BLaER1 treated with 17β-estradiol and CSF1 and Interleukin-3, amounts not matched to agents 10 nM and 100 nM (cell line): ENCODE results near the gene SNN.

Experiments
- H3K27ac ChIP-seq, 11 experiments: shearing (Covaris generic); formaldehyde crosslinking; 2 replicates each; pipeline ENCODE4 v1.8.1; 2022
- H3K27me3 ChIP-seq, 11 experiments: shearing (Covaris generic); formaldehyde crosslinking; 2 replicates each; pipeline ENCODE4 v1.8.1; 2022
- H3K36me3 ChIP-seq, 11 experiments: shearing (Covaris generic); formaldehyde crosslinking; 2 replicates each; pipeline ENCODE4 v1.8.1; 2022
- H3K4me1 ChIP-seq, 10 experiments: shearing (Covaris generic); formaldehyde crosslinking; 2 replicates each; pipeline ENCODE4 v1.8.1; 2022
- H3K4me2 ChIP-seq, 11 experiments: shearing (Covaris generic); formaldehyde crosslinking; 2 replicates each; pipeline ENCODE4 v1.8.1; 2022
- H3K4me3 ChIP-seq, 10 experiments: shearing (Covaris generic); formaldehyde crosslinking; 2 replicates each; pipeline ENCODE4 v1.8.1; 2022
- H3K9ac ChIP-seq, 11 experiments: shearing (Covaris generic); formaldehyde crosslinking; 2 replicates each; pipeline ENCODE4 v1.8.1; 2022
- H3K9me3 ChIP-seq, 11 experiments: shearing (Covaris generic); formaldehyde crosslinking; replicated peaks in 1 of 11; 2 replicates each; pipeline ENCODE4 v1.8.1; 2022
- H4K20me1 ChIP-seq, 11 experiments: shearing (Covaris generic); formaldehyde crosslinking; 2 replicates each; pipeline ENCODE4 v1.8.1; 2022
- Cebpa-rat ChIP-seq, 11 experiments: shearing (Covaris generic); IDR thresholded peaks; 2 replicates each; pipeline ENCODE4 v1.8.1; 2022

Gene SNN

DNA sequence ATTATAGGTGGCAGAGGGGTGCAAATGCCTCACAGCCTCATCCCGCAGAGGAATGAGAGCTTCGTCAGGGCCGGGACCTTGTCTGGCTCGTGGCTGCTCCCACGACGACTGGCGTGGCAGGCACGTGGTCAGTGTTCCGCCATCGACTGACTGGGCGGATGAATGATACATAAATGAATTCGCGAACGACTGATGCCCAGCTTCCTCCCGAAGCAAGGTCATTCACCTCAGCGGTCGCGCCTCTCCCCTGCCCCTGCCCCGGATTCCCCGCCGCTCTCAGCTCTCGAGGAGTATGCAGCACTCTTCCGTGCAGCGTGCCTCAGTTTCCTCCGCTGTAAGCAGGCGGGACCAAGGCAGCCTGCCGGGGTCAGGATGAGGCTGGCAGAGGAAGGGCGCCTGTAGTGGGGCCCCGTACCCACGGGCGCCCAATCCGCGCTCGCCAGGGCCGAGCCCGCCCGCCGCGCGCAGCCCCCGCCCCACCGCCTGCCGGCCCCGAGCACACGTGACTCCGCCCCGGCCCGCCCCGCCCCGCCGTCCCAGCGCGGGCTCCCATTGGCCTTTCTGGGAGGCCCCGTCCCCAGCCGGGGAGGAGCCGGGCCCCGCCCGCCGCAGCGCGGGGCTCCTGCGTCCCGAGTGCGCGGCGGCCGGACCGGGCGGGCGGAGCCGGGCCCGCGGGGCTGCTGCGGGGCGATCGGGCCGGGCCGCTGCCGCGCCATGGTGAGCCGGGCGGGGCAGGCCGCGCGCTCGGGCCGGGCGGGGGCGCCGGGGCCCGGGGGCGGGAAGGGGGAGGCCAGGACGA is at the start of gene SNN:
SNN (plus strand) TSS at position 632 of the 799 bp plus-strand sequence. CDS start 7,605 bp downstream, outside the sequence.
- Histone ChIP-seq H3K9me3 (no peaks in the 10 kb centered on the region), H3K4me2 (peak within 1 kb of the TSS; percentile 90 to 99 (median 97)), H3K36me3 (no peaks in the 10 kb centered on the region), H3K4me1 (peaks cover 82 to 92% (median 92%) of the 10 kb centered on the region in 10 experiments), H3K4me3 (peak within 1 kb of the TSS; percentile 83 to 94 (median 91)), H3K27me3 (no peaks in the 10 kb centered on the region), H4K20me1 (peaks cover 30 to 44% (median 42%) of the 10 kb centered on the region in 11 experiments), H3K9ac (peak within 1 kb of the TSS; percentile 86 to 94 (median 91)), H3K27ac (peak within 1 kb of the TSS; percentile 65 to 91 (median 85))
- no peak for TF ChIP-seq Cebpa-rat (IDR thresholded peaks at IDR 0.05)

DNA sequence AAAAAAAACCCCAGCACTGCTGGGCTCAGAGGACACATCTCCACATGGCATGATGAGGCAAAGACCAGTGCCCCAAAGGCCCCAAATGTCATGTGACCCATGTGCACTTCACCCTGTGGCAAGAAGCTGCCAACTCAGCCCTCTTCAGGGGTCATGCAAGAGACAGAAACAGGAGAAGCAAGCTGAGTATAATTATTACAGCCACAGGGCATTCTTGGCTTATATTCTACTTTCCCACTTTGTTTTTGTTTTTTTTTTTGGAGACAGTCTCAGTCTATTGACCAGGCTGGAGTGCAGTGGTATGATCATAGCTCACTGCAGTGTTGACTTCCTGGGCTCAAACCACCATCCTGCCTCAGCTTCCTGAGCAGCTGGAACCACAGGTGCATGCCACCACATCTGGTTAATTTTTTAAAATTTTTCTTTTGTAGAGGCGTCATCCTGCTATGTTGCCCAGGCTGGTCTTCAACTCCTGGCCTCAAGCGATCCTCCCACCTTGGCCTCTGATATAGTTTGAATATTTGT is 48.9 kb upstream of the SNN start:
- Histone ChIP-seq H3K27ac (peak overlapping the region; percentile 66 to 93 (median 86); a peak in 21 of 22 replicates), H4K20me1 (no peaks in the 10 kb centered on the region), H3K9me3 (peaks cover 6 to 10% (median 8%) of the 10 kb centered on the region in 11 experiments; a peak in 14 of 22 replicates), H3K4me1 (peaks cover 78 to 98% (median 92%) of the 10 kb centered on the region in 10 experiments), H3K9ac (peak overlapping the region; percentile 37 to 80 (median 70); a peak in 20 of 22 replicates), H3K4me3 (no peak overlapping the region), H3K27me3 (no peaks in the 10 kb centered on the region), H3K4me2 (peak overlapping the region; percentile 73 to 98 (median 96)), H3K36me3 (no peaks in the 10 kb centered on the region)
- peak in 2 of 11 experiments; percentile 26 to 41; a peak in 1 of 22 replicates for TF ChIP-seq Cebpa-rat (IDR thresholded peaks at IDR 0.05)

DNA sequence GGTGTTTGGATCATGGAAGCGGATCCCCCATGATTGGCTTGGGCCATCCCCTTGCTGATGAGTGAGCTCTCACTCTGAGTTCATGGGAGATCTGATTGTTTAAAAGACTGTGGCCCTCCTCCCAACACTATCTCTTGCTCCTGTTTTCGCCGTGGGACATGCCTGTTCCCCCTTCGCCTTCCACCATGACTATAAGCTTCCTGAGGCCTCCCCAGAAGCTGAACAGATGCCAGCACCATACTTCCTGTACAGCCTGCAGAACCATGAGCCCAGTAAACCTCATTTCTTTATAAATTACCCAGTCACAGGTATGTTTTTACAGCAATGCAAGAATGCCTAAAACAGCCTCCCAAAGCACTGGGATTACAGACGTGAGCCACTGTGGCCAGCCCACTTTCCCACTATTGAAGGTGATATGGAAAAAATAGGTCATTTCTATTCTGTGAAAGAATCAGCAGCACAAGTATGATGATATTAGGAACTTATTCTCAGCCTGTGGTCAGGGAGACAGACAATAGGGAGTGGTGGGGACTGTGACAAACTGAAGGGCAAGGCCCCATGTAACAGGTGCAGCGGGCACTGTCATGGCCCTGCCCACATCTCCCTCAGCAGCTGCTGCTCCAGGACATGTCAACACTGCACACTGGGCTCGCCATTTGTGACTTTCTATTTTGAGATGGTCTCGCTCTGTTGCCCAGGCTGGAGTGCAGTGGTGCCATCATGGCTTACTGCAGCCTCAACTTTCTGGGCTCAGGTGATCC is 47.8 kb upstream of the SNN start:
- H3K27me3 ChIP-seq, result no peaks in the 10 kb centered on the region
- no peak for TF ChIP-seq Cebpa-rat (IDR thresholded peaks at IDR 0.05)
- H3K27ac ChIP-seq, result peak overlapping the region; percentile 21 to 93 (median 86); a peak in 19 of 22 replicates
- H4K20me1 ChIP-seq, result no peaks in the 10 kb centered on the region
- no peaks in the 10 kb centered on the region for H3K36me3 ChIP-seq
- peaks cover 78 to 98% (median 93%) of the 10 kb centered on the region in 10 experiments for H3K4me1 ChIP-seq
- H3K4me2 ChIP-seq, result peak overlapping the region; percentile 75 to 99 (median 96)
- peak overlapping the region in 7 of 11 experiments; percentile 71 to 80 (median 76); a peak in 11 of 22 replicates for H3K9ac ChIP-seq
- H3K4me3 ChIP-seq, result 0 out of 20 replicates have a peak overlapping the region, but pooled peaks of 1 of the 10 experiments have one; percentile 2
- peaks cover 6 to 10% (median 8%) of the 10 kb centered on the region in 11 experiments; a peak in 14 of 22 replicates for H3K9me3 ChIP-seq

DNA sequence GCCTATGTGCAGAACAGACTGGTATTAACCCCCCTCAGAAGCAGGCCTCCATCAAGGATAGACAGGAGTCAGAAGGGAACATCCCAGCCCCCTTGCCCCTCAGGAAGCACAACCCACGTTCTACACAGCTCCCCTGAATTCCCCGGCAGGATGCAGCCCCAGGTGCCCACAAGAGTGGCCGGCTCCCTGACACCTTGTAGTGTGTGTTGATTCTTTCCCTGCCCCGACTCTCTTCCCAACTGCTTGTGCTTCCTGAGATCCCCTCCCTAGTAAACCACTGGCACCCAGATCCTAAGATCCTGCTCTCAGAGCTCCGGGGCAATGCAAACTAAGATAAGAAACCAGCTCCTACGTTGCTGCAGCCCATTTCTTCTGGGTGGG is 46.7 kb upstream of the SNN start:
- no peak for TF ChIP-seq Cebpa-rat (IDR thresholded peaks at IDR 0.05)
- peak overlapping the region; percentile 71 to 82 (median 75); a peak in 21 of 22 replicates for H3K9ac ChIP-seq
- H3K27me3 ChIP-seq, result no peaks in the 10 kb centered on the region
- H3K9me3 ChIP-seq, result peaks cover 6 to 10% (median 8%) of the 10 kb centered on the region in 11 experiments; a peak in 14 of 22 replicates
- peak overlapping the region; percentile 75 to 99 (median 96) for H3K4me2 ChIP-seq
- peaks cover 89 to 99% (median 94%) of the 10 kb centered on the region in 10 experiments for H3K4me1 ChIP-seq
- H3K27ac ChIP-seq, result peak overlapping the region; percentile 66 to 93 (median 86); a peak in 21 of 22 replicates
- H4K20me1 ChIP-seq, result no peaks in the 10 kb centered on the region
- no peaks in the 10 kb centered on the region for H3K36me3 ChIP-seq
- H3K4me3 ChIP-seq, result peak overlapping the region; percentile 14 to 52 (median 34); a peak in 15 of 20 replicates

DNA sequence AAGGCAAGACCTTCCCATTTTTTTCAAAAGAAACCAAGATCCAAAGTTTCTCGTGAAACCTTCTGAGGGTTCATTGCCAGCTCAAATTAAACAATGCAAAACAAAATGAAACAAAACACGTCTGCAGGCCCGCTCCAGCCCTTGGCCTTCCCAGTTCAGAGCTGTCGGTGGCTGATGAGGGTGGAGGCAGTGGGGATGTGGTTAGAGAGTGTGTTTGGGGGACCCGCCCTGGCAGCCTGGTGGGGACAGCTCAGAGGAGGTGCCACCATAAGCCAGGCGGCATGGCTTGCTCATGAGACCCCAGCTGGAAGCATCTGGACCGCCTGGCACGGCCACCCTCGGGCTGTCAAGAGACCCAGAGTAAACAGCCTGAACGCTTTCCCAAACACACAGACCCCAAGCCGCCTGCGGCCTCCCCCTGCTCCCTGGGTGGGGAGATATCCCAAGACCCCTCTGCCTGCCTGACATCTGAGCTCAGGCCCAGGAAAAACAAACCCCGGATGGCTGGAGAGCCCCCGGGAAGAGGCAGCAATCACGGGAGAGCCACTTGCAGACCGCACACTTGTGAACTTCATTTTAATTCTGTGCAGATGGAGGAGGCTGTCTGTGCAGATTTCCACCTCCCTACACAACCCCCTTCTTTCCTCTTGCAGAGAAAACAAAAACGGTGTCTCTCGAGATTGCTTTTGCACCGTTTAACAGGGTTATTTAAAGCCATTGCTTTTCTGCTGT is 46.2 kb upstream of the SNN start:
- H3K4me3 ChIP-seq, result peak overlapping the region; percentile 14 to 52 (median 34); a peak in 16 of 20 replicates
- no peaks in the 10 kb centered on the region for H3K36me3 ChIP-seq
- H3K4me1 ChIP-seq, result peaks cover 94 to 100% (median 98%) of the 10 kb centered on the region in 10 experiments
- TF ChIP-seq Cebpa-rat (IDR thresholded peaks at IDR 0.05), result no peak
- H3K9me3 ChIP-seq, result peaks cover 6 to 10% (median 8%) of the 10 kb centered on the region in 11 experiments; a peak in 14 of 22 replicates
- no peaks in the 10 kb centered on the region for H4K20me1 ChIP-seq
- peak overlapping the region; percentile 71 to 82 (median 75); a peak in 21 of 22 replicates for H3K9ac ChIP-seq
- peak overlapping the region; percentile 75 to 99 (median 96) for H3K4me2 ChIP-seq
- H3K27ac ChIP-seq, result peak overlapping the region; percentile 66 to 93 (median 86)
- no peaks in the 10 kb centered on the region for H3K27me3 ChIP-seq

DNA sequence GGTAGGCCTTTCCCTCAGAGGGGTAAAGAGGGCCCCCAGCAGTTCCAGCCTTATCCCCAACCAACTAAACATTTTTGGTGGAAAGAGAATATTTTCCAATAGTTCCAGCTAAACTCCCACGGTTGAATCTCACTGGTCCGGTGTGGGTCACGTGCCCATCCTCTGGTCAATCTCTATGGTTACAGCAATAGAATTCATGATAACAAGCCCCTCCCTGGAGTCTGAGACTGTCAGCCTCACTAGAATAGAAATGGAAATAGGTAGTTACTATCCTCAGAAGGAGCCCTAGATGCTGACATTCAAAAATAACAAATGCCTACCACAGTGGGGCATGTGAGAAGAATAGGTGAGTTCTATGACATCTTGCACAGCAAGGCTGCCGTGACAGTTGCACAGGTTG is 44.0 kb upstream of the SNN start:
- Histone ChIP-seq H3K4me1 (peaks cover 99 to 100% (median 100%) of the 10 kb centered on the region in 10 experiments), H3K9ac (peak overlapping the region in 9 of 11 experiments; percentile 2 to 74 (median 58); a peak in 11 of 22 replicates), H3K36me3 (no peaks in the 10 kb centered on the region), H3K27me3 (no peaks in the 10 kb centered on the region), H4K20me1 (no peaks in the 10 kb centered on the region; a peak in 1 of 22 replicates), H3K9me3 (peaks cover 6 to 10% (median 8%) of the 10 kb centered on the region in 11 experiments; a peak in 14 of 22 replicates), H3K4me2 (peak overlapping the region; percentile 75 to 99 (median 96)), H3K4me3 (peak overlapping the region in 2 of 10 experiments; percentile 1 to 22; a peak in 3 of 20 replicates), H3K27ac (peak overlapping the region; percentile 69 to 93 (median 87); a peak in 20 of 22 replicates)
- TF ChIP-seq Cebpa-rat (IDR thresholded peaks at IDR 0.05), result no peak

DNA sequence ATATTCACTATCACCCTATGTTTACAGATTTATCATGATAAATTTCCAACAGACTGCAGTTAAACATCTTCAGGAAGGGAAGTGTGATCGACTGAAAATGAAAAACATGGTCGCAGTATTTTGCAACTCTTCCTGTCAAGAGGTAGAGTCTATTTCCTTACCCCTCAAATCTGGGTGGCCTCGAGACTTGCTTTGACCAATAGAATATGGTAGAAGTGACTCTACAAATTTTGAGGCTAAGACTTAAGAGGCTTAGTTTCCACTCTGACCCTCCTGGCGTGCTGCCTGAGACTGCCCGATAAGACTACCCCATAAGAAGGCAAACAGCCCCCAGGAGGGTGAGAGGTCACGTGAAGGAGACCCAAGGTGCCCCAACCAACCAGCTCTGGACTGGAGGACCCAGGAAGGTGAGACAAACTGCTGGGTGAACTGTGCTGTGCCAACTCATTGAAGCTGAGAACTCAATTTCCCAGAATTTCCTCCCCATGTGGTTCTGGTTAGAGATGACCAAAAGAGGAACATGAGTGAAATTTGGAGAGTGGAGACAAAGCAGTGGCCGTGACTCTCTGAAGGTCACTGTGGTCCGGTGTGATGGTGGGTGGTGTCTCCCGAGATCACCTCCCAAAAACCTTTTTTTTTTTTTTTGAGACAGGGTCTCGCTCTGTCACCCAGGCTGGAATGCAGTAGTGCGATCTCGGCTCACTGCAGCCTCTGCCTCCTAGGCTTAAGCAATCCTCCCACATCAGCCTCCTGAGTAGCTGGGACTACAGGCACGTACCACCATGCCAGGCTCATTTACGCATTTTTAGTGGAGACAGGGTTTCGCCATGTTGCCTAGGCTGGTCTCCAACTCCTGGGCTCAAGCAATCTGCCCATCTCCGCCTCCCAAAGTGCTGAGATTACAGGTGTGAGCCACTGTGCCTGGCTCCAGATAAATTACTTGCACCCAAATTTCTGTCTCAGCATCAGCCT is 43.3 kb upstream of the SNN start:
- Histone ChIP-seq H3K4me1 (peaks cover 97 to 100% (median 100%) of the 10 kb centered on the region in 10 experiments), H3K4me3 (peak overlapping the region in 3 of 10 experiments; percentile 1 to 22 (median 9); a peak in 4 of 20 replicates), H3K4me2 (peak overlapping the region; percentile 75 to 99 (median 96)), H3K36me3 (no peaks in the 10 kb centered on the region), H4K20me1 (no peaks in the 10 kb centered on the region; a peak in 1 of 22 replicates), H3K27ac (peak overlapping the region; percentile 69 to 93 (median 87)), H3K9ac (peak overlapping the region; percentile 12 to 74 (median 49); a peak in 16 of 22 replicates), H3K27me3 (no peaks in the 10 kb centered on the region), H3K9me3 (peaks cover 6 to 8% (median 7%) of the 10 kb centered on the region in 11 experiments; a peak in 14 of 22 replicates)
- peak in 2 of 11 experiments; percentile 23 to 25; a peak in 2 of 22 replicates for TF ChIP-seq Cebpa-rat (IDR thresholded peaks at IDR 0.05)
